H1 (cell line): ENCODE measurements around the gene LCN15. TPM values are rescaled to one million over a fixed set of nuclear protein-coding genes. Genes with fewer than 3 reads are reported as not detected.
A peak's percentile ranks its signal among the peaks of the same experiment; 100 is the strongest.

Source experiments
- CBX5 ChIP-seq: fragments of 300-800, 300-1000 bp; sonication (generic); IDR thresholded peaks from 2 replicates; pipeline ENCODE4 v1.7.1; 2016; ENCODE audit warnings: antibody characterized with exemption, low read length, low read depth
- CHD7 ChIP-seq: fragments of 300-600 bp; sonication (generic); IDR thresholded peaks from 2 replicates; pipeline ENCODE4 v1.7.1; 2012; ENCODE audit warnings: low read length, moderate library complexity, mild to moderate bottlenecking, inconsistent platforms; ENCODE audit not compliant: insufficient replicate concordance
- CREB1 ChIP-seq: IDR thresholded peaks from 2 replicates; pipeline ENCODE4 v1.6.1; 2012; ENCODE audit warnings: inconsistent platforms
- E2F6 ChIP-seq: IDR thresholded peaks from 2 replicates; pipeline ENCODE4 v1.6.1; 2012; ENCODE audit warnings: inconsistent platforms
- EGR1 ChIP-seq: IDR thresholded peaks from 2 replicates; pipeline ENCODE4 v1.6.1; 2011; ENCODE audit warnings: low read depth, low read length, borderline replicate concordance
- JUND ChIP-seq: IDR thresholded peaks from 2 replicates; pipeline ENCODE4 v1.6.1; 2011; ENCODE audit warnings: mild to moderate bottlenecking, improper control_type of control experiment, low read length
- KDM4A ChIP-seq: IDR thresholded peaks from one replicate; pipeline ENCODE4 v1.7.1; 2012; ENCODE audit warnings: low read depth, mild to moderate bottlenecking, moderate library complexity, low read length, inconsistent platforms; ENCODE audit not compliant: severe bottlenecking
- NANOG ChIP-seq: IDR thresholded peaks from 2 replicates; pipeline ENCODE4 v1.6.1; 2011; ENCODE audit warnings: low read length, low read depth, mild to moderate bottlenecking, inconsistent platforms; ENCODE audit not compliant: insufficient read depth, poor library complexity, severe bottlenecking
- SIX5 ChIP-seq: IDR thresholded peaks from 2 replicates; pipeline ENCODE4 v1.6.1; 2011; ENCODE audit warnings: mild to moderate bottlenecking, low read depth, low read length
- TAF1 ChIP-seq: IDR thresholded peaks from 2 replicates; pipeline ENCODE4 v1.6.1; 2011; ENCODE audit warnings: mild to moderate bottlenecking, low read depth, low read length
- ZNF274 ChIP-seq: IDR thresholded peaks from 2 replicates; pipeline ENCODE4 v1.7.0; 2012; ENCODE audit warnings: low read length, borderline replicate concordance; ENCODE audit errors: extremely low read depth
- polyA plus RNA-seq, 7 experiments: library from polyadenylated mRNA; depleted of rRNA in 3 of 7; stranded (reverse) in 5 of 7; unstranded in 2 of 7; fragments of >200 nt in 5 of 7; fragments of 200-250 nt in 2 of 7; gene quantifications; 1 replicate in 5 of 7; 2 replicates in 1 of 7; 4 replicates in 1 of 7; pipeline versions ENCODE4 v1.2.1 to v1.2.3, GENCODE V29; 2011 to 2013; ENCODE audit warnings: missing spikeins in 2 of 7, mixed read lengths in 2 of 7
- total RNA-seq: library from RNA; stranded (reverse); fragmentation: NEBNext Ultra II Directional; extraction: Animal tissue kit (Norgen Biotek cat#: 25700); gene quantifications from 2 replicates; pipeline ENCODE4 v1.2.1, GENCODE V29; 2021

LCN15 gene
- total and polyA plus RNA-seq, 2 of the 8 experiments (the other 6 are each of a cell fraction or from before 2014, with no cell fraction given), result 0.08 to 0.47 TPM

GRCh38 chr9:136728548-136729123, 35.7 kb downstream of the LCN15 start (continued):
- no peak for TF ChIP-seq CHD7
- TF ChIP-seq E2F6, result 0 out of 2 replicates have a peak, but pooled peaks have one; percentile 39
- no peak for TF ChIP-seq CBX5
- peak; percentile 53 for TF ChIP-seq KDM4A
- no peak for TF ChIP-seq SIX5
- TF ChIP-seq ZNF274, result no peak
- TF ChIP-seq JUND, result no peak
- TF ChIP-seq EGR1, result no peak
- TF ChIP-seq TAF1, result no peak
- TF ChIP-seq NANOG, result no peak
- TF ChIP-seq CREB1, result no peak
